Aorta (tissue), 5 donors: ENCODE data around the gene LDLR. TPM values are rescaled to one million over a fixed set of nuclear protein-coding genes. Genes with fewer than 3 reads are reported as not detected.
"Not testable (repeated sequence)": the region's sequence is repeated elsewhere in the genome, so short reads cannot be mapped to it uniquely, and the experiment has no call there.

Experiments used
- ATAC-seq: fragments of 200-7000 bp; cut with Tn5 transposase; one replicate; pipeline ENCODE4 v1.9.1; 2022; ENCODE audit warnings: moderate library complexity; ENCODE audit not compliant: low FRiP score
- DNase-seq, 2 donors: peaks; one replicate each; pipeline ENCODE4 v3.0.0-alpha.2; 2020
- H3K27ac ChIP-seq, 2 donors: one replicate each; pipeline ENCODE4 v1.5.1; 2013; ENCODE audit warnings: low read length in 2 of 2, mild to moderate bottlenecking in 2 of 2, moderate library complexity in 2 of 2, control low read depth in 1 of 2, inconsistent platforms in 1 of 2, low read depth in 1 of 2
- H3K27me3 ChIP-seq, 2 donors: one replicate each; pipeline ENCODE4 v1.6.1; 2013; ENCODE audit warnings: control low read depth in 1 of 2, low read length in 1 of 2, mild to moderate bottlenecking in 1 of 2, moderate library complexity in 1 of 2; ENCODE audit not compliant: insufficient read depth in 2 of 2, control insufficient read depth in 1 of 2
- H3K36me3 ChIP-seq, 2 donors: one replicate each; pipeline ENCODE4 v1.6.1; 2013; ENCODE audit warnings: control low read depth in 1 of 2, low read length in 1 of 2, mild to moderate bottlenecking in 1 of 2; ENCODE audit not compliant: insufficient read depth in 2 of 2, control insufficient read depth in 1 of 2
- H3K4me1 ChIP-seq, 2 donors: one replicate each; pipeline ENCODE4 v1.6.1; 2013; ENCODE audit warnings: low read length in 2 of 2, control low read depth in 1 of 2, mild to moderate bottlenecking in 1 of 2, moderate library complexity in 1 of 2; ENCODE audit not compliant: insufficient read depth in 2 of 2, control insufficient read depth in 1 of 2
- H3K4me3 ChIP-seq, 2 donors: one replicate each; pipeline ENCODE4 v1.5.1; 2013; ENCODE audit warnings: low read length in 2 of 2, control low read depth in 1 of 2, mild to moderate bottlenecking in 1 of 2
- H3K9me3 ChIP-seq: one replicate; pipeline ENCODE4 v1.6.1; 2013; ENCODE audit warnings: mild to moderate bottlenecking, low read length; ENCODE audit not compliant: control insufficient read depth
- WGBS, 2 donors: extraction: QIAGEN DNeasy Blood & Tissue Kit; methylation state at CpG; one replicate each; pipeline ENCODE4 v1.1.7; 2013; 5-methylcytosine and 5-hydroxymethylcytosine counted together
- intact Hi-C, 2 donors: fragments of 100-400 bp; cut with DNase I; formaldehyde crosslinking; loops; one replicate each; pipeline versions ENCODE4 v1.14.2 to v1.15.0; 2022
- polyA plus RNA-seq, 2 donors: library from polyadenylated mRNA; stranded (reverse); fragments of 200-250 nt; gene quantifications; one replicate each; pipeline ENCODE4 v1.2.3, GENCODE V29; 2013
- total RNA-seq, 2 donors: library from RNA; stranded (reverse); fragmentation: NEBNext Ultra II Directional; extraction: Animal tissue kit (Norgen Biotek cat#: 25700); gene quantifications; one replicate each; pipeline ENCODE4 v1.2.1, GENCODE V29; 2021
- donor health status: healthy with polysubstance abuse.
- donor health status: Bipolar disorder and iron deficiency.
- donor health status: DM: no; HTN: no; CAD: no.
- donor health status: DM: no; HTN: no; CAD: no.
- donor health status: DM: yes; HTN: yes; CAD: no.

LDLR gene
- total and polyA plus RNA-seq, 4 donors, result 3.4 to 94.0 (median 29.9) TPM

- DNase-seq (peak in 1 of 2 donors; percentile 74), ATAC-seq (peak; percentile 53)
- intact Hi-C loops, result no loop called here
- Histone ChIP-seq H3K36me3 (no peaks in the 10 kb centered on the region), H3K4me3 (no peak overlapping the region), H3K4me1 (peaks cover 0 to 2% of the 10 kb centered on the region in 2 donors), H3K27ac (peak overlapping the region; percentile 39 to 69), H3K9me3 (no peaks in the 10 kb centered on the region), H3K27me3 (no peaks in the 10 kb centered on the region)
- WGBS, 2 donors, result 30 to 39% methylated on average over 10 of the region's 10 CpGs
Measured at GRCh38 chr19:11096210-11096841, 7.1 kb downstream of the LDLR start.

DNA sequence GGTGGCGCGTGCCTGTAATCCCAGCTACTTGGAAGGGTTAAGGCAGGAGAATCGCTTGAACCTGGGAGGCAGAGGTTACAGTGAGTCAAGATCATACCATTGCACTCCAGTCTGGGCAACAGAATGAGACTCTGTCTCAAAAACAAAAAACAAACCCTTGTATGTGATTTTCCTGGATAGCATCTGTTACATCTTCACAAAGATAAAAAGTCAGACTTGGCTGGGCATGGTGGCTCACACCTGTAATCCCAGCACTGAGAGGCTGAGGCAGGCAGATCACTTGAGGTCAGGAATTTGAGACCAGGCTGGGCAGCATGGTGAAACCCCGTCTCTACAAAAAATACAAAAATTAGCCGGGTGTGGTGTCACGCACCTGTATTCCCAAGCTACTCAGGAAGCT lies 8.1 kb downstream of the LDLR start:
- H3K27me3 ChIP-seq, ATAC-seq, H3K36me3 ChIP-seq, DNase-seq, H3K9me3 ChIP-seq, intact Hi-C loops, H3K27ac ChIP-seq, H3K4me3 ChIP-seq, H3K4me1 ChIP-seq: not testable (repeated sequence)
- 91 to 96% methylated on average over 6 of the region's 6 CpGs for WGBS, 2 donors

GRCh38 chr19:11098327-11098726 lies 9.1 kb downstream of the LDLR start:
- 95 to 100% methylated on average over 2 of the region's 2 CpGs for WGBS, 2 donors
- peaks cover 0 to 2% of the 10 kb centered on the region in 2 donors for H3K4me1 ChIP-seq
- intact Hi-C loops, result no loop called here
- DNase-seq (no peak), ATAC-seq (no peak)
- no peaks in the 10 kb centered on the region for H3K9me3 ChIP-seq
- no peaks in the 10 kb centered on the region for H3K36me3 ChIP-seq
- no peaks in the 10 kb centered on the region for H3K27me3 ChIP-seq
- no peak overlapping the region for H3K27ac ChIP-seq
- no peak overlapping the region for H3K4me3 ChIP-seq

DNA sequence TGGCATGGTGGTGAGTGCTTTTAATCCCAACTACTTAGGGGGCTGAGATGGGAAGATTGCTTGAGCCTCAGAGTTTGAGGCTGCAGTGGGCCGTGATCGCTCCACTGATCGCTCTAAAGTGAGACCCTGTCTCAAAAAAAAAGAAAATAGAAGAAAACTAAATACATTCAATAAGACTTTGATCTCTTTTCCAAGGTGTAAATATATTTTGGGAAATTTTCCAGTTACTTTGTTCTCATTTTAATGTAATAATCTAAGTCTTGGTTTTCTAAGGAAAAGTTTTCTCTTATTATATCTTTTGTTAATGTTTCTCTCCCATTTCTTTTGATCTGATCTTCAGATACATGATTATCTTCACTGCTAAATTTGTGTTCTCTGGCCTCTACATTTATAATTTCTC lies 9.6 kb downstream of the LDLR start:
- intact Hi-C loops, result no loop called here
- no peak overlapping the region for H3K27ac ChIP-seq
- no peaks in the 10 kb centered on the region for H3K9me3 ChIP-seq
- DNase-seq (no peak), ATAC-seq (no peak)
- no peak overlapping the region for H3K4me3 ChIP-seq
- WGBS, 2 donors, result 76 to 83% methylated on average over 3 of the region's 3 CpGs
- peaks cover 0 to 2% of the 10 kb centered on the region in 2 donors for H3K4me1 ChIP-seq
- H3K36me3 ChIP-seq, result no peaks in the 10 kb centered on the region
- H3K27me3 ChIP-seq, result no peaks in the 10 kb centered on the region

DNA sequence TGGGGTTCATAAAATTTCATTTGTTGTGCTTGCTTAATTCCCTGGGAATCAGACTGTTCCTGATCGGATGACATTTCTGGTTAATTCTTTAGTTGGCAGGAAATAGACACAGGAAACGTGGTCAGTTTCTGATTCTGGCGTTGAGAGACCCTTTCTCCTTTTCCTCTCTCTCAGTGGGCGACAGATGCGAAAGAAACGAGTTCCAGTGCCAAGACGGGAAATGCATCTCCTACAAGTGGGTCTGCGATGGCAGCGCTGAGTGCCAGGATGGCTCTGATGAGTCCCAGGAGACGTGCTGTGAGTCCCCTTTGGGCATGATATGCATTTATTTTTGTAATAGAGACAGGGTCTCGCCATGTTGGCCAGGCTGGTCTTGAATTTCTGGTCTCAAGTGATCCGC lies 10.8 kb downstream of the LDLR start:
- H3K36me3 ChIP-seq, result peaks cover 0 to 1% of the 10 kb centered on the region in 2 donors
- no peak overlapping the region for H3K27ac ChIP-seq
- H3K9me3 ChIP-seq, result no peaks in the 10 kb centered on the region
- WGBS, 2 donors, result 86 to 87% methylated on average over 12 of the region's 12 CpGs
- peaks cover 0 to 2% of the 10 kb centered on the region in 2 donors for H3K4me1 ChIP-seq
- no peaks in the 10 kb centered on the region for H3K27me3 ChIP-seq
- ATAC-seq, result no peak
- DNase-seq, result no peak
- H3K4me3 ChIP-seq, result no peak overlapping the region
- intact Hi-C loops, result no loop called here

GRCh38 chr19:11101057-11101456 lies 11.8 kb downstream of the LDLR start:
- peaks cover 0 to 2% of the 10 kb centered on the region in 2 donors for H3K4me1 ChIP-seq
- ATAC-seq (no peak), DNase-seq (no peak)
- intact Hi-C loops, result no loop called here
- H3K4me3 ChIP-seq, result no peak overlapping the region
- no peaks in the 10 kb centered on the region for H3K9me3 ChIP-seq
- H3K36me3 ChIP-seq, result peaks cover 0 to 2% of the 10 kb centered on the region in 2 donors
- WGBS, 2 donors, result 94 to 95% methylated on average over 5 of the region's 5 CpGs
- H3K27ac ChIP-seq, result no peak overlapping the region
- no peaks in the 10 kb centered on the region for H3K27me3 ChIP-seq

- no peaks in the 10 kb centered on the region for H3K4me1 ChIP-seq
- intact Hi-C loops, result no loop called here
- H3K36me3 ChIP-seq, result peaks cover 0 to 2% of the 10 kb centered on the region in 2 donors
- no peak for DNase-seq
- H3K27me3 ChIP-seq, result no peaks in the 10 kb centered on the region
- no peaks in the 10 kb centered on the region for H3K9me3 ChIP-seq
- H3K27ac ChIP-seq, result no peak overlapping the region
- ATAC-seq, result no peak
- H3K4me3 ChIP-seq, result no peak overlapping the region
- WGBS, 2 donors, result 81 to 87% methylated on average over 16 of the region's 16 CpGs
Measured at GRCh38 chr19:11102944-11103343, 13.7 kb downstream of the LDLR start.

- H3K27ac ChIP-seq, ATAC-seq, H3K4me1 ChIP-seq, H3K9me3 ChIP-seq, DNase-seq, H3K27me3 ChIP-seq, H3K4me3 ChIP-seq, H3K36me3 ChIP-seq, intact Hi-C loops: not testable (repeated sequence)
- WGBS, 2 donors, result 93 to 95% methylated on average over 10 of the region's 10 CpGs
Measured at GRCh38 chr19:11103667-11104066, 14.4 kb downstream of the LDLR start.

- intact Hi-C loops, result no loop called here
- H3K27me3 ChIP-seq, result no peaks in the 10 kb centered on the region
- no peaks in the 10 kb centered on the region for H3K9me3 ChIP-seq
- no peak overlapping the region for H3K27ac ChIP-seq
- peaks cover 0 to 2% of the 10 kb centered on the region in 2 donors for H3K36me3 ChIP-seq
- no peaks in the 10 kb centered on the region for H3K4me1 ChIP-seq
- ATAC-seq, result no peak
- DNase-seq, result no peak
- 90 to 92% methylated on average over 36 of the region's 36 CpGs for WGBS, 2 donors
- H3K4me3 ChIP-seq, result no peak overlapping the region
Measured at GRCh38 chr19:11105014-11105636, 15.9 kb downstream of the LDLR start.
